SU-DHL-6 (cell line): ENCODE data around the gene PHF14.

ENCODE experiments used
- CTCF ChIP-seq: fragments of 200-600 bp; sonication (generic); IDR thresholded peaks from one replicate; pipeline ENCODE4 v1.5.1; 2017; ENCODE audit warnings: antibody characterized with exemption, mild to moderate bottlenecking, low read length, moderate library complexity; ENCODE audit not compliant: insufficient read depth, poor library complexity, severe bottlenecking
- EZH2phosphoT487 ChIP-seq: fragments of 200-600 bp; sonication (generic), shearing (Covaris generic); conservative IDR thresholded peaks from 2 replicates; pipeline ENCODE4 v1.6.1; 2018; ENCODE audit warnings: mild to moderate bottlenecking, antibody characterized with exemption, low read length, moderate library complexity, mixed read lengths

- TF ChIP-seq CTCF (no peak), EZH2phosphoT487 (no peak)
These were observed 202.2 kb downstream of the PHF14 start for GRCh38 chr7:11175887-11176286.
